ENCODE measurements around the gene ANKRD13B. TPM values are rescaled to one million over a fixed set of nuclear protein-coding genes. Genes with fewer than 3 reads are reported as not detected.

ANKRD13B gene
- 14.4 and 17.9 TPM in 2 replicates for total RNA-seq (2022)
- percentile 46 among the genes with signal in this experiment for Bru-seq, nascent RNA
- BruChase-seq, experiment 1, labeled RNA remaining after a 6-hour chase, result percentile 76 among the genes with signal in this experiment
- BruChase-seq, experiment 2, labeled RNA remaining after a 2-hour chase, result percentile 59 among the genes with signal in this experiment
- long read RNA-seq, partial matches to known transcripts, result 4 of 12 reads
- long read RNA-seq, other reads (novel, unspliced or antisense), result 7 of 12 reads

GRCh38 chr17:29592850-29593551 lies at the start of gene ANKRD13B:
Gene ANKRD13B, plus strand, starts transcription at chr17:29593132. Its CDS starts 490 bp downstream, at chr17:29593622.
- no TSS peak for BruUV-seq (replicated peaks)
- Mint-ChIP-seq H3K27me3 (ENCODE audit: insufficient read depth, unreplicated experiment) (no peaks in the 10 kb centered on the region), H3K9me3 (ENCODE audit: unreplicated experiment) (no peaks in the 10 kb centered on the region), H3K4me1 (ENCODE audit: insufficient read depth, unreplicated experiment) (peaks cover 16% of the 10 kb centered on the region), H3K4me3 (ENCODE audit: unreplicated experiment) (peak within 1 kb of the TSS; percentile 82), H3K36me3 (ENCODE audit: insufficient read depth, unreplicated experiment) (peaks cover 11% of the 10 kb centered on the region), H3K27ac (ENCODE audit: low read depth, unreplicated experiment) (peak within 1 kb of the TSS; percentile 85)
- DNase-seq (ENCODE audit: unreplicated experiment), result peak; percentile 28
- POLR2A ChIA-PET, result interaction anchor here (0.8 to 4.8 kb wide), 9 partner anchors 10 to 338 kb away, joined by 4 to 81 read pairs (median 14); partner anchors contain the start of genes ABHD15, NUFIP2, SSH2 and TAOK1
- TF ChIP-seq CTCF (IDR thresholded peaks at IDR 0.05; ENCODE audit: unreplicated experiment), result no peak
- intact Hi-C loops (cut with micrococcal nuclease), result loop anchor here (2.0 kb wide), 1 partner anchor 46 kb away; no protein-coding TSS in a partner anchor
- CTCF ChIA-PET, result interaction anchor here (0.6 to 5.0 kb wide), 13 partner anchors 12 to 1111 kb away, joined by 3 to 89 read pairs (median 4); partner anchors contain the start of genes ABHD15 and TP53I13

GRCh38 chr17:29544066-29544465 lies 48.9 kb upstream of the ANKRD13B start:
- Mint-ChIP-seq H3K9me3 (ENCODE audit: unreplicated experiment) (no peaks in the 10 kb centered on the region), H3K4me3 (ENCODE audit: unreplicated experiment) (no peak overlapping the region), H3K36me3 (ENCODE audit: insufficient read depth, unreplicated experiment) (peaks cover 71% of the 10 kb centered on the region), H3K27me3 (ENCODE audit: insufficient read depth, unreplicated experiment) (no peaks in the 10 kb centered on the region), H3K4me1 (ENCODE audit: insufficient read depth, unreplicated experiment) (no peaks in the 10 kb centered on the region), H3K27ac (ENCODE audit: low read depth, unreplicated experiment) (no peak overlapping the region)
- no peak for TF ChIP-seq CTCF (IDR thresholded peaks at IDR 0.05; ENCODE audit: unreplicated experiment)
- ChIA-PET CTCF (interaction anchor here (0.6 to 1.2 kb wide), 2 partner anchors 10 to 29 kb away, joined by 3 to 4 read pairs; no protein-coding TSS in a partner anchor), POLR2A (interaction anchor here (1.2 kb wide), 1 partner anchor 10 kb away, joined by 3 read pairs; no protein-coding TSS in a partner anchor)
- no TSS peak for BruUV-seq (replicated peaks)
- intact Hi-C loops (cut with micrococcal nuclease), result no loop called here
- DNase-seq (ENCODE audit: unreplicated experiment), result no peak

- no peaks in the 10 kb centered on the region for H3K9me3 Mint-ChIP-seq (ENCODE audit: unreplicated experiment)
- TF ChIP-seq CTCF (IDR thresholded peaks at IDR 0.05; ENCODE audit: unreplicated experiment), result no peak
- intact Hi-C loops (cut with micrococcal nuclease), result no loop called here
- BruUV-seq (replicated peaks), result no TSS peak
- ChIA-PET POLR2A (interaction anchor here (1.1 kb wide), 1 partner anchor 94 kb away, joined by 3 read pairs; no protein-coding TSS in a partner anchor), CTCF (interaction anchor here (0.6 to 2.0 kb wide), 4 partner anchors 8 to 176 kb away, joined by 3 to 6 read pairs (median 4); no protein-coding TSS in a partner anchor)
- H3K4me3 Mint-ChIP-seq (ENCODE audit: unreplicated experiment), result no peak overlapping the region
- no peak for DNase-seq (ENCODE audit: unreplicated experiment)
- H3K36me3 Mint-ChIP-seq (ENCODE audit: insufficient read depth, unreplicated experiment), result peaks cover 57% of the 10 kb centered on the region
- H3K27ac Mint-ChIP-seq (ENCODE audit: low read depth, unreplicated experiment), result no peak overlapping the region
- peaks cover 6% of the 10 kb centered on the region for H3K4me1 Mint-ChIP-seq (ENCODE audit: insufficient read depth, unreplicated experiment)
- no peaks in the 10 kb centered on the region for H3K27me3 Mint-ChIP-seq (ENCODE audit: insufficient read depth, unreplicated experiment)
Observed at GRCh38 chr17:29546085-29546484, 46.8 kb upstream of the ANKRD13B start.

- Mint-ChIP-seq H3K9me3 (ENCODE audit: unreplicated experiment) (no peaks in the 10 kb centered on the region), H3K4me1 (ENCODE audit: insufficient read depth, unreplicated experiment) (peaks cover 6% of the 10 kb centered on the region), H3K27me3 (ENCODE audit: insufficient read depth, unreplicated experiment) (no peaks in the 10 kb centered on the region), H3K36me3 (ENCODE audit: insufficient read depth, unreplicated experiment) (peaks cover 53% of the 10 kb centered on the region), H3K27ac (ENCODE audit: low read depth, unreplicated experiment) (no peak overlapping the region), H3K4me3 (ENCODE audit: unreplicated experiment) (no peak overlapping the region)
- ChIA-PET CTCF (interaction anchor here (1.0 kb wide), 1 partner anchor 9 kb away, joined by 4 read pairs; no protein-coding TSS in a partner anchor), POLR2A (no interaction called here)
- BruUV-seq (replicated peaks), result no TSS peak
- no peak for TF ChIP-seq CTCF (IDR thresholded peaks at IDR 0.05; ENCODE audit: unreplicated experiment)
- DNase-seq (ENCODE audit: unreplicated experiment), result no peak
- intact Hi-C loops (cut with micrococcal nuclease), result no loop called here
Observed at GRCh38 chr17:29546830-29547229, 46.1 kb upstream of the ANKRD13B start.

Data from MCF 10A (cell line).